ENCODE measurements around the gene CCDC47. TPM values are rescaled to one million over a fixed set of nuclear protein-coding genes. Genes with fewer than 3 reads are reported as not detected.

CCDC47 gene
- total and polyA plus RNA-seq, 2 experiments from 2014 or later: 38.5 to 61.9 TPM

DNA sequence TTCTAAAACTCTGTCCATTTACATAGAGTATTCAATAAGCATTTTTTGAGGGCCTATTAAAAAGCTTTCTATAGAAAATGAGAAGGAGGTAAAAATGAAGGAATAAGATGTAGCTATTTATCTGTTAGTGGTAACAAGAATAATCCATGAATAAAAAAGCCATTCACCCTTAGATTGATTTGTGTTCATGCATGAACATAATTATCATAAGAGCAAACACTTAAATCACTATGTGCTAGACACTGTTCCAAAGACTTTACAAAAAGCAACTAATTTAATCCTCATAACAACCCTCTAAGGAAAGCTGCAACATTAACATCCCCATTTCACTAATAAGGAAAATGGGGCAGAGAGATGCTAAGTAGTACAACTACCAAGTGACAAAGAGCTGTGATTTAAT is 6.6 kb downstream of the CCDC47 start:
- Histone ChIP-seq H3K79me2 (replicated peaks; ENCODE audit: insufficient read depth) (peaks cover 75% of the 10 kb centered on the region), H3K9me2 (ENCODE audit: insufficient read depth) (no peaks in the 10 kb centered on the region), H2AFZ (no peak overlapping the region), H3K36me3 (ENCODE audit: insufficient read depth) (peaks cover 22% of the 10 kb centered on the region; the same call in 1 of the 2 replicates), H3K4me2 (no peak overlapping the region), H3K4me1 (ENCODE audit: insufficient read depth) (no peaks in the 10 kb centered on the region; the same call in 1 of the 2 replicates), H4K20me1 (replicated peaks; ENCODE audit: insufficient read depth) (peaks cover 46% of the 10 kb centered on the region), H3F3A (replicated peaks; ENCODE audit: low read depth) (no peaks in the 10 kb centered on the region), H3K27ac (ENCODE audit: low read depth) (no peak overlapping the region), H3K4me3 (no peak overlapping the region), H3K27me3 (ENCODE audit: insufficient read depth) (no peaks in the 10 kb centered on the region)
- Mint-ChIP-seq H3K36me3 (ENCODE audit: low read depth) (peaks cover 35% of the 10 kb centered on the region), H3K4me1 (peaks cover 3% of the 10 kb centered on the region; the same call in 2 of the 3 replicates), H3K27ac (no peak overlapping the region), H3K27me3 (ENCODE audit: insufficient read depth, low read depth, poor library complexity) (peaks cover 2% of the 10 kb centered on the region), H3K4me3 (no peak overlapping the region), H3K9me3 (no peaks in the 10 kb centered on the region)
- TF ChIP-seq NANOG (IDR thresholded peaks at IDR 0.05; ENCODE audit: borderline replicate concordance) (no peak), ZNF114 (CRISPR knock-in tag; IDR thresholded peaks at IDR 0.05) (no peak), CREB1 (CRISPR knock-in tag; IDR thresholded peaks at IDR 0.05; ENCODE audit: low read depth) (no peak), POLR2AphosphoS5 (IDR thresholded peaks at IDR 0.05; ENCODE audit: low read depth) (no peak), EZH2 (IDR thresholded peaks at IDR 0.05; ENCODE audit: low read depth, unreplicated experiment) (no peak), ZNF331 (CRISPR knock-in tag; IDR thresholded peaks at IDR 0.05; ENCODE audit: low read depth) (no peak), JUNB (IDR thresholded peaks at IDR 0.05; ENCODE audit: unreplicated experiment) (no peak), STAT1 (IDR thresholded peaks at IDR 0.05; ENCODE audit: unreplicated experiment) (no peak), EZH2phosphoT487 (IDR thresholded peaks at IDR 0.05; ENCODE audit: unreplicated experiment) (no peak)
- TF ChIP-seq, protein P1, sequence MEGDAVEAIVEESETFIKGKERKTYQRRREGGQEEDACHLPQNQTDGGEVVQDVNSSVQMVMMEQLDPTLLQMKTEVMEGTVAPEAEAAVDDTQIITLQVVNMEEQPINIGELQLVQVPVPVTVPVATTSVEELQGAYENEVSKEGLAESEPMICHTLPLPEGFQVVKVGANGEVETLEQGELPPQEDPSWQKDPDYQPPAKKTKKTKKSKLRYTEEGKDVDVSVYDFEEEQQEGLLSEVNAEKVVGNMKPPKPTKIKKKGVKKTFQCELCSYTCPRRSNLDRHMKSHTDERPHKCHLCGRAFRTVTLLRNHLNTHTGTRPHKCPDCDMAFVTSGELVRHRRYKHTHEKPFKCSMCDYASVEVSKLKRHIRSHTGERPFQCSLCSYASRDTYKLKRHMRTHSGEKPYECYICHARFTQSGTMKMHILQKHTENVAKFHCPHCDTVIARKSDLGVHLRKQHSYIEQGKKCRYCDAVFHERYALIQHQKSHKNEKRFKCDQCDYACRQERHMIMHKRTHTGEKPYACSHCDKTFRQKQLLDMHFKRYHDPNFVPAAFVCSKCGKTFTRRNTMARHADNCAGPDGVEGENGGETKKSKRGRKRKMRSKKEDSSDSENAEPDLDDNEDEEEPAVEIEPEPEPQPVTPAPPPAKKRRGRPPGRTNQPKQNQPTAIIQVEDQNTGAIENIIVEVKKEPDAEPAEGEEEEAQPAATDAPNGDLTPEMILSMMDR (conservative IDR thresholded peaks at IDR 0.05; ENCODE audit: low read depth in 2 of 2): no peak
- TF ChIP-seq, protein P2, sequence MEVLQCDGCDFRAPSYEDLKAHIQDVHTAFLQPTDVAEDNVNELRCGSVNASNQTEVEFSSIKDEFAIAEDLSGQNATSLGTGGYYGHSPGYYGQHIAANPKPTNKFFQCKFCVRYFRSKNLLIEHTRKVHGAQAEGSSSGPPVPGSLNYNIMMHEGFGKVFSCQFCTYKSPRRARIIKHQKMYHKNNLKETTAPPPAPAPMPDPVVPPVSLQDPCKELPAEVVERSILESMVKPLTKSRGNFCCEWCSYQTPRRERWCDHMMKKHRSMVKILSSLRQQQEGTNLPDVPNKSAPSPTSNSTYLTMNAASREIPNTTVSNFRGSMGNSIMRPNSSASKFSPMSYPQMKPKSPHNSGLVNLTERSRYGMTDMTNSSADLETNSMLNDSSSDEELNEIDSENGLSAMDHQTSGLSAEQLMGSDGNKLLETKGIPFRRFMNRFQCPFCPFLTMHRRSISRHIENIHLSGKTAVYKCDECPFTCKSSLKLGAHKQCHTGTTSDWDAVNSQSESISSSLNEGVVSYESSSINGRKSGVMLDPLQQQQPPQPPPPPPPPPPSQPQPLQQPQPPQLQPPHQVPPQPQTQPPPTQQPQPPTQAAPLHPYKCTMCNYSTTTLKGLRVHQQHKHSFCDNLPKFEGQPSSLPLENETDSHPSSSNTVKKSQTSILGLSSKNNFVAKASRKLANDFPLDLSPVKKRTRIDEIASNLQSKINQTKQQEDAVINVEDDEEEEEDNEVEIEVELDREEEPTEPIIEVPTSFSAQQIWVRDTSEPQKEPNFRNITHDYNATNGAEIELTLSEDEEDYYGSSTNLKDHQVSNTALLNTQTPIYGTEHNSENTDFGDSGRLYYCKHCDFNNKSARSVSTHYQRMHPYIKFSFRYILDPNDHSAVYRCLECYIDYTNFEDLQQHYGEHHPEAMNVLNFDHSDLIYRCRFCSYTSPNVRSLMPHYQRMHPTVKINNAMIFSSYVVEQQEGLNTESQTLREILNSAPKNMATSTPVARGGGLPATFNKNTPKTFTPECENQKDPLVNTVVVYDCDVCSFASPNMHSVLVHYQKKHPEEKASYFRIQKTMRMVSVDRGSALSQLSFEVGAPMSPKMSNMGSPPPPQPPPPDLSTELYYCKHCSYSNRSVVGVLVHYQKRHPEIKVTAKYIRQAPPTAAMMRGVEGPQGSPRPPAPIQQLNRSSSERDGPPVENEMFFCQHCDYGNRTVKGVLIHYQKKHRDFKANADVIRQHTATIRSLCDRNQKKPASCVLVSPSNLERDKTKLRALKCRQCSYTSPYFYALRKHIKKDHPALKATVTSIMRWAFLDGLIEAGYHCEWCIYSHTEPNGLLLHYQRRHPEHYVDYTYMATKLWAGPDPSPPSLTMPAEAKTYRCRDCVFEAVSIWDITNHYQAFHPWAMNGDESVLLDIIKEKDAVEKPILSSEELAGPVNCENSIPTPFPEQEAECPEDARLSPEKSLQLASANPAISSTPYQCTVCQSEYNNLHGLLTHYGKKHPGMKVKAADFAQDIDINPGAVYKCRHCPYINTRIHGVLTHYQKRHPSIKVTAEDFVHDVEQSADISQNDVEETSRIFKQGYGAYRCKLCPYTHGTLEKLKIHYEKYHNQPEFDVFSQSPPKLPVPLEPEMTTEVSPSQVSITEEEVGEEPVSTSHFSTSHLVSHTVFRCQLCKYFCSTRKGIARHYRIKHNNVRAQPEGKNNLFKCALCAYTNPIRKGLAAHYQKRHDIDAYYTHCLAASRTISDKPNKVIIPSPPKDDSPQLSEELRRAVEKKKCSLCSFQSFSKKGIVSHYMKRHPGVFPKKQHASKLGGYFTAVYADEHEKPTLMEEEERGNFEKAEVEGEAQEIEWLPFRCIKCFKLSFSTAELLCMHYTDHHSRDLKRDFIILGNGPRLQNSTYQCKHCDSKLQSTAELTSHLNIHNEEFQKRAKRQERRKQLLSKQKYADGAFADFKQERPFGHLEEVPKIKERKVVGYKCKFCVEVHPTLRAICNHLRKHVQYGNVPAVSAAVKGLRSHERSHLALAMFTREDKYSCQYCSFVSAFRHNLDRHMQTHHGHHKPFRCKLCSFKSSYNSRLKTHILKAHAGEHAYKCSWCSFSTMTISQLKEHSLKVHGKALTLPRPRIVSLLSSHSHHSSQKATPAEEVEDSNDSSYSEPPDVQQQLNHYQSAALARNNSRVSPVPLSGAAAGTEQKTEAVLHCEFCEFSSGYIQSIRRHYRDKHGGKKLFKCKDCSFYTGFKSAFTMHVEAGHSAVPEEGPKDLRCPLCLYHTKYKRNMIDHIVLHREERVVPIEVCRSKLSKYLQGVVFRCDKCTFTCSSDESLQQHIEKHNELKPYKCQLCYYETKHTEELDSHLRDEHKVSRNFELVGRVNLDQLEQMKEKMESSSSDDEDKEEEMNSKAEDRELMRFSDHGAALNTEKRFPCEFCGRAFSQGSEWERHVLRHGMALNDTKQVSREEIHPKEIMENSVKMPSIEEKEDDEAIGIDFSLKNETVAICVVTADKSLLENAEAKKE (CRISPR knock-in tag; IDR thresholded peaks at IDR 0.05): no peak
- TF ChIP-seq, protein P3, sequence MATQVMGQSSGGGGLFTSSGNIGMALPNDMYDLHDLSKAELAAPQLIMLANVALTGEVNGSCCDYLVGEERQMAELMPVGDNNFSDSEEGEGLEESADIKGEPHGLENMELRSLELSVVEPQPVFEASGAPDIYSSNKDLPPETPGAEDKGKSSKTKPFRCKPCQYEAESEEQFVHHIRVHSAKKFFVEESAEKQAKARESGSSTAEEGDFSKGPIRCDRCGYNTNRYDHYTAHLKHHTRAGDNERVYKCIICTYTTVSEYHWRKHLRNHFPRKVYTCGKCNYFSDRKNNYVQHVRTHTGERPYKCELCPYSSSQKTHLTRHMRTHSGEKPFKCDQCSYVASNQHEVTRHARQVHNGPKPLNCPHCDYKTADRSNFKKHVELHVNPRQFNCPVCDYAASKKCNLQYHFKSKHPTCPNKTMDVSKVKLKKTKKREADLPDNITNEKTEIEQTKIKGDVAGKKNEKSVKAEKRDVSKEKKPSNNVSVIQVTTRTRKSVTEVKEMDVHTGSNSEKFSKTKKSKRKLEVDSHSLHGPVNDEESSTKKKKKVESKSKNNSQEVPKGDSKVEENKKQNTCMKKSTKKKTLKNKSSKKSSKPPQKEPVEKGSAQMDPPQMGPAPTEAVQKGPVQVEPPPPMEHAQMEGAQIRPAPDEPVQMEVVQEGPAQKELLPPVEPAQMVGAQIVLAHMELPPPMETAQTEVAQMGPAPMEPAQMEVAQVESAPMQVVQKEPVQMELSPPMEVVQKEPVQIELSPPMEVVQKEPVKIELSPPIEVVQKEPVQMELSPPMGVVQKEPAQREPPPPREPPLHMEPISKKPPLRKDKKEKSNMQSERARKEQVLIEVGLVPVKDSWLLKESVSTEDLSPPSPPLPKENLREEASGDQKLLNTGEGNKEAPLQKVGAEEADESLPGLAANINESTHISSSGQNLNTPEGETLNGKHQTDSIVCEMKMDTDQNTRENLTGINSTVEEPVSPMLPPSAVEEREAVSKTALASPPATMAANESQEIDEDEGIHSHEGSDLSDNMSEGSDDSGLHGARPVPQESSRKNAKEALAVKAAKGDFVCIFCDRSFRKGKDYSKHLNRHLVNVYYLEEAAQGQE (IDR thresholded peaks at IDR 0.05; ENCODE audit: unreplicated experiment): no peak
- TF ChIP-seq, protein P4, sequence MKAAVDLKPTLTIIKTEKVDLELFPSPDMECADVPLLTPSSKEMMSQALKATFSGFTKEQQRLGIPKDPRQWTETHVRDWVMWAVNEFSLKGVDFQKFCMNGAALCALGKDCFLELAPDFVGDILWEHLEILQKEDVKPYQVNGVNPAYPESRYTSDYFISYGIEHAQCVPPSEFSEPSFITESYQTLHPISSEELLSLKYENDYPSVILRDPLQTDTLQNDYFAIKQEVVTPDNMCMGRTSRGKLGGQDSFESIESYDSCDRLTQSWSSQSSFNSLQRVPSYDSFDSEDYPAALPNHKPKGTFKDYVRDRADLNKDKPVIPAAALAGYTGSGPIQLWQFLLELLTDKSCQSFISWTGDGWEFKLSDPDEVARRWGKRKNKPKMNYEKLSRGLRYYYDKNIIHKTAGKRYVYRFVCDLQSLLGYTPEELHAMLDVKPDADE (IDR thresholded peaks at IDR 0.05): no peak
- no peak for DNase-seq (ENCODE audit: low spot score)
- no peak for ATAC-seq

Data from GM23338 (cell line).